Effector memory CD4-positive, alpha-beta T cell (primary cell): ENCODE data around the gene CELA3A.

Experiments used
- DNase-seq, 3 donors: peaks; one replicate each; pipeline ENCODE4 v3.0.0-alpha.2; 2020
- H3K27ac ChIP-seq: 2 replicates; pipeline ENCODE4 v1.7.0; 2013; ENCODE audit warnings: mild to moderate bottlenecking, low read length, moderate library complexity; ENCODE audit not compliant: insufficient read depth, poor library complexity, severe bottlenecking
- H3K27me3 ChIP-seq: replicated peaks from 2 replicates; pipeline ENCODE4 v1.7.0; 2013; ENCODE audit warnings: mild to moderate bottlenecking, low read length; ENCODE audit not compliant: insufficient read depth, control insufficient read depth, poor library complexity, severe bottlenecking
- H3K36me3 ChIP-seq: 2 replicates; pipeline ENCODE4 v1.7.0; 2013; ENCODE audit warnings: mild to moderate bottlenecking, low read length, moderate library complexity; ENCODE audit not compliant: control insufficient read depth, insufficient read depth
- H3K4me1 ChIP-seq: 2 replicates; pipeline ENCODE4 v1.7.0; 2013; ENCODE audit warnings: low read length, mild to moderate bottlenecking; ENCODE audit not compliant: control insufficient read depth, insufficient read depth, poor library complexity, severe bottlenecking
- H3K4me3 ChIP-seq: 2 replicates; pipeline ENCODE4 v1.7.0; 2013; ENCODE audit warnings: low read length, low read depth, mild to moderate bottlenecking; ENCODE audit not compliant: insufficient read depth, poor library complexity, severe bottlenecking
- H3K9me3 ChIP-seq: 2 replicates; pipeline ENCODE4 v1.7.0; 2013; ENCODE audit warnings: mild to moderate bottlenecking, low read length, moderate library complexity; ENCODE audit not compliant: control insufficient read depth
- total RNA-seq, 3 donors: gene quantifications; one replicate each; lab custom pipeline; 2026; lab: John Stamatoyannopoulos, UW

CELA3A gene
- 0 reads per million in 3 donors for total RNA-seq

- no peaks in the 10 kb centered on the region for H3K9me3 ChIP-seq
- H3K27me3 ChIP-seq = no peaks in the 10 kb centered on the region
- no peak within 1 kb of the TSS for H3K4me3 ChIP-seq
- H3K4me1 ChIP-seq = no peaks in the 10 kb centered on the region
- H3K27ac ChIP-seq = no peak within 1 kb of the TSS
- no peaks in the 10 kb centered on the region for H3K36me3 ChIP-seq
- DNase-seq = no peak
Measured at GRCh38 chr1:22001409-22001808, at the start of gene CELA3A. Gene CELA3A (plus strand): TSS chr1:22001657. CDS start chr1:22001675, 18 bp downstream.

DNA sequence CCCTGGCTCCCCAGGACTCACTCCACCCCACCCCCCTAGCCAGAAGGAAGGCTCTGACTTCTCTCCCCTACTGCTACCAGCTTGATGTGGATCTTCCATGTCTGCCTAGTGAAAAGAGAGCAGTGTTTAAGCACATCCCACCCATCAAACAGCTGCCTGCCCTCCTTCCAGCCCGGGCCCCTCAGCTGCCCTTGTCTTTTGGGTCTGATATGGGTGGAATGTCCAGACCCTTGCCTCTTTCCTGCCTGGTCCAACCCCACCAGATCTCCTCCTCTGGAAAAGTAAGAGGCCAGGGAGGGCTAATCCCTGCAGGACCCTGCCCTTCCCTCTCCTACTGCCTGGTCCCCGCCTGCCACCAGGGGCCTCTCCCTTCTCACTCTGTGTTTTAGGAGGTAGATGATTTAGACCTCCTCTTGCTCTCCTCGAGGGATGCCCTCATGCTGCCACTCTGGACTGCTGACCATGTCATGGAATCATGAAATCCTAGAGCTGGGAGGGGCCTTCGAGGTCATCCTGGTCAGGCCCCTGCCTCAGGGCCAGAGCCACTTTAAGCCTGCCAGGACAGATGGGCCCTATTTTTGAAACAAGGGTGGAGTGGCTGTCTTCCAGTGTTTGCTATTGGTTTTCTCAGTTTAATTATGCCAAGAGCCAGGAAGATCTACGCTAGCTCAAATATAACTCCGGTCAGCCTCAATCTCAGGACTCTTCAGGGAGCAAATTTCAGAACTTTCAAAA lies 48.5 kb upstream of the CELA3A start:
- Histone ChIP-seq H3K27me3 (no peaks in the 10 kb centered on the region), H3K4me3 (no peak overlapping the region), H3K27ac (no peak overlapping the region), H3K9me3 (no peaks in the 10 kb centered on the region), H3K36me3 (no peaks in the 10 kb centered on the region), H3K4me1 (peaks cover 24% of the 10 kb centered on the region)
- DNase-seq = no peak

DNA sequence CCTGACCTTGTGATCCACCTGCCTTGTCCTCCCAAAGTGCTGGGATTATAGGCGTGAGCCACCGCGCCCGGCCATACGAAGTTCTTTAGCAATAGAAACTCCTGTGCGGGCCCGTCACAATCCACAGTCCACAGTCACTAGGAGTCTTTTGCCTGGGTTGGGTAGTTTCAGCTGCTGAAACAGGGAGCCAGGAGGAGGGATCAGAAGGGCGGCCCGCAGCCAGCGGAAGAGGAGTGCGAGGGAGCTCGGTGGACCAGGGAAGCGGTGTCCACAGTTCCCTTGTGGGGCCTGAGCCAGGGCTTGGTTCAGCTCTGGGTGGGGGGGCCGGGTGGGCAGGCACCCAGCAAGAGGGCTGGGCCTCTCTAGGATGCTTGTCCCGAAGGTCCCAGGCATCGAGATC lies 46.4 kb upstream of the CELA3A start:
- H3K27me3 ChIP-seq = no peaks in the 10 kb centered on the region
- peaks cover 30% of the 10 kb centered on the region for H3K4me1 ChIP-seq
- DNase-seq = no peak
- no peak overlapping the region for H3K27ac ChIP-seq
- no peak overlapping the region for H3K4me3 ChIP-seq
- H3K9me3 ChIP-seq = no peaks in the 10 kb centered on the region
- no peaks in the 10 kb centered on the region for H3K36me3 ChIP-seq

GRCh38 chr1:21955501-21956281 lies 45.8 kb upstream of the CELA3A start:
- DNase-seq = no peak
- H3K4me1 ChIP-seq = peaks cover 30% of the 10 kb centered on the region
- H3K27ac ChIP-seq = peak overlapping the region; percentile 1

DNA sequence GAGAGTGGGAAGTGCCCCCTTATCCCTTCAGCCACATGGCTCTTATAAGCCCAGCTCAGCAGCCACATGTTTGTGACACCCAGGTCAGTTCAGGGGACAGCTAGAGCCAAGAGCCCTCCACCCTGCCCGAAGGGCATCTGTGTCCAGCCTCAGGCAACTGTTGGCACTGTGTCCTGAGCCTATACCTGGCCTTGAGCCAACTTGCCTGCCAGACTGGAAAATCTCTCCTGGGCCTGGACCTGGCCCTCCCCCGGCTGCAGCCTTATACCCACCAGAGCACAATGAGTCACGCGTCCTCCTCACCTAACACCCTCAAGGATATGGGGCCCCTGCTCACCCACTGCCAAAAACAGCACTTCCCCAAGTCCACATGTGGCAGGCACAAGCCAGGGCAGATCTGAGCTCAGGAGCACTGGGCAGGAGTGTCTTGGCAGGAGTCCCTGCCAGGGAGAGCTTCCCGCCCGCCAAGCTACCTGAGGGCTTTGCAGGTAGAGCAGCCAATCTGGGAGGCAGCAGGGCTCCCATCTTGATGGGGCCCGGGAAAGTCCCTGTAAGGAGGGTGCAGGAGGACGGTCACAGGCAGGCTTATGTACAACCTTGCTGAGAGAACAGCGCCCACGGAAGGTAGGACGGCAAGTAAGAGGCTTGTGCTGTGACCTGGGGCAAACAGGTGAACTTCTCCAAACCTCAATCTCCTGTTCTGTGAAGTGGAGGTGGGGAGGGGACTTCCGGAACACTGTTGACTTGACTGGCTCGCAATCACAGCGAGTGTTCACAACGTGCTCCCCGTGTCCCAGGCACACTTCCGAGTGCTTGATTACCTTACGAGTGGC lies 44.5 kb upstream of the CELA3A start:
- H3K27ac ChIP-seq = peak overlapping the region; percentile 55
- no peaks in the 10 kb centered on the region for H3K27me3 ChIP-seq
- no peak overlapping the region for H3K4me3 ChIP-seq
- peaks cover 30% of the 10 kb centered on the region for H3K4me1 ChIP-seq
- DNase-seq = peak; percentile 38 to 45 (median 43)
- H3K9me3 ChIP-seq = no peaks in the 10 kb centered on the region
- no peaks in the 10 kb centered on the region for H3K36me3 ChIP-seq

More at GRCh38 chr1:21955501-21956281, 45.8 kb upstream of the CELA3A start:
- H3K27me3 ChIP-seq = no peaks in the 10 kb centered on the region
- H3K9me3 ChIP-seq = no peaks in the 10 kb centered on the region
- H3K36me3 ChIP-seq = no peaks in the 10 kb centered on the region
- no peak overlapping the region for H3K4me3 ChIP-seq

DNA sequence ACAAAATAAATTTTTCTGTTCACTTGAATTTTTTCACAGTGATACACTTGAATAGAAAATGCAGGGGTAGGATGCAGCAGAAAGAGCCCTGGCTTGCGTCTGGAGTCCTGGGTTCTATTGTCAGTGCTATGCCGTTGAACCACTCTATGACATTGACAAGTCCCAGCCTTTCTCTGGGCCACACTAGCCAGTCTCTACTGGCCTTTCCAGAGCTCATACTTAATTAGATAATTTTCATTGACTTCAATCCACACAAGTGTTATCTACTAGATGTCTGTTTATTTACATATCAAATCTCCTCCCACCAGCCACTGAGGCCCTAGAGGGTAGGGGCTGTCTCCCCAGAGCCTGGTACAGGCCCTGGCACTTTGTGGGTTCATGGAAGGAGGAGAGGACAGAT lies 40.1 kb upstream of the CELA3A start:
- Histone ChIP-seq H3K9me3 (no peaks in the 10 kb centered on the region), H3K36me3 (no peaks in the 10 kb centered on the region), H3K27me3 (no peaks in the 10 kb centered on the region), H3K4me1 (peaks cover 20% of the 10 kb centered on the region), H3K4me3 (no peak overlapping the region), H3K27ac (no peak overlapping the region)
- DNase-seq = no peak

DNA sequence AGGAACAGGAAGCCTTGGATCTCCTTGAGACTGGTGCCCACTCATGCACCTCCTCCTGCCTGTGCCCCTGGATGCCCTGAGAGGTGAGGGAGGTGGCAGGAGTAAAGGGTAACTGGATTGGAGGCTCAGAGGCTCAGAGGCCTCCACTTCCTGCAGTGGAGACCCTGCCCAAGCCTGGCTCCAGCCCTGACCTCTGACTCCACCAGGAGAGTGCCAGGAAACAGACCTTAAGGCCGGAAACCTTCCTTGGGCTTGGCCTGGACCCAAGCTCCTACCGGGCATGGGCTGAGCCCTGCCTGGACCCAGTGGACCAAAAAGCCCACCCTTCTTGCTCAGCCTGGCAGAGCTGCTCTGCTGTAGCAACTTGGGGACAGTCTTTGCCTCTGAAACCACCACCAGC lies 39.7 kb upstream of the CELA3A start:
- Histone ChIP-seq H3K27ac (no peak overlapping the region), H3K36me3 (no peaks in the 10 kb centered on the region), H3K9me3 (no peaks in the 10 kb centered on the region), H3K4me3 (no peak overlapping the region), H3K27me3 (no peaks in the 10 kb centered on the region), H3K4me1 (peaks cover 16% of the 10 kb centered on the region)
- no peak for DNase-seq

DNA sequence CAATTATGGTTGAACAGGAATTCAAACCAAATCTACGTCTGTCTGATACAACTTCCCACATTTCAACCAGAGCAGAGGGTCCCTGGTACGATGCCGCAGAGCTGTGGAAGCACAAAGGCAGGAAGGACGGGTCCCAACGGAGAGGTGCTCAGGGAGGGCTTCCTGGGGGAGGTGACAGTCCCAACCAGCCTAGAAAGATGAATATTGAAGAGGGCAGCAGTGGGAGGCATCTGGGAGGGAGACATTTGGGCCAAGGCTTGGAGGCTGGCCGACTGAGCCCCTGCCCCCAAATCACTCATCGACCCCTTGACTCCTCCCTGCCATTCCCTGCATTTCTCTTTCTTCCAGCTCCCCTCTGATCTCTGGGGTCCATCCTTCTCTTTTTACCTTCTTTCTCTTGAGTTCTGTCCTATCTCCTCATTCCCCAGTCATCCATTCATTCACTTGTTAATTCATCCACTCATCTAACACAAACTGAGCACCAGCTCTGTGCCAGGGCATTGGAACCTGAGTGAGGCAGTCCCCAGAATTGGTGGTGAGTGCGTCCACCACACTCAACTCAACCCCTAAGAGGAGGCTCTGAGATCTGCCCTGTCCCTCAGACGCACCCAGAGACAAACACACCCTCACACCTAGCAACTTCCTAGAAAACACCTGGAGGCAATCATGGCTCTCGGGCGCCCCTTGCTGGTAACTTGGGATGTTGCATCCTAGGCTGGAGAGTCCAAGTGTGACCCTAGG lies 37.8 kb upstream of the CELA3A start:
- no peaks in the 10 kb centered on the region for H3K36me3 ChIP-seq
- H3K4me1 ChIP-seq = no peaks in the 10 kb centered on the region
- no peak overlapping the region for H3K27ac ChIP-seq
- no peak overlapping the region for H3K4me3 ChIP-seq
- H3K9me3 ChIP-seq = no peaks in the 10 kb centered on the region
- H3K27me3 ChIP-seq = no peaks in the 10 kb centered on the region
- DNase-seq = peak; percentile 54 to 65 (median 62)

GRCh38 chr1:21966247-21967000 lies 35.0 kb upstream of the CELA3A start:
- Histone ChIP-seq H3K9me3 (no peaks in the 10 kb centered on the region), H3K4me1 (no peaks in the 10 kb centered on the region), H3K27me3 (no peaks in the 10 kb centered on the region), H3K27ac (no peak overlapping the region), H3K4me3 (no peak overlapping the region), H3K36me3 (no peaks in the 10 kb centered on the region)
- DNase-seq = no peak
